ENCODE measurements around the gene OTOS. TPM values are rescaled to one million over a fixed set of nuclear protein-coding genes. Genes with fewer than 3 reads are reported as not detected.

OTOS gene
- not detected in 2 replicates for total RNA-seq

GRCh38 chr2:240140511-240140910, at the start of gene OTOS:
Gene OTOS (minus strand): TSS chr2:240140658. CDS start chr2:240140326, 332 bp downstream.

GRCh38 chr2:240136013-240136670, 4.3 kb downstream of the OTOS start, which contains the start of gene COPS9:
Gene COPS9 (minus strand): TSS chr2:240136305. CDS start chr2:240136284, 21 bp downstream.

Other genes starting within 250 kb of the OTOS start
- gene NDUFA10, start 115.3 kb downstream of the OTOS start, total RNA-seq = 88.2 and 109 TPM in 2 replicates
- not detected in 2 replicates for gene OR6B2, start 110.2 kb downstream of the OTOS start, total RNA-seq
- gene OR6B3, start 87.1 kb downstream of the OTOS start, total RNA-seq = not detected in 2 replicates
- 95.6 and 197 TPM in 2 replicates for gene COPS9, start 4.4 kb downstream of the OTOS start, total RNA-seq